HepG2 (cell line): ENCODE data around the gene BMPER. TPM values are rescaled to one million over a fixed set of nuclear protein-coding genes. Genes with fewer than 3 reads are reported as not detected.

ENCODE experiments used
- ATAC-seq: fragments of 200-7000 bp; cut with Tn5 transposase; 3 replicates; pipeline ENCODE4 v1.9.1; 2020; ENCODE audit warnings: mild to moderate bottlenecking, moderate library complexity
- BruUV-seq: library from RNA; stranded (reverse); fragments of 400-500 nt; replicated peaks from 2 replicates; lab custom pipeline; 2021; lab: Mats Ljungman, UMichigan
- CTCF ChIA-PET: fragments of 300-600 bp; formaldehyde crosslinking; extraction: SDS; loops from one replicate; lab custom pipeline; 2021; ENCODE audit warnings: low total read pairs, inconsistent platforms, low intra/inter-chr PET ratio; lab: Yijun Ruan, JAX
- POLR2A ChIA-PET: fragments of 350-600 bp; sonication (Branson Sonifier 250); formaldehyde crosslinking; loops from one replicate; lab custom pipeline; 2020; ENCODE audit warnings: antibody characterized with exemption, inconsistent platforms; lab: Yijun Ruan, JAX
- DNase-seq: peaks from one replicate; pipeline ENCODE4 v3.0.0-alpha.2; 2015; ENCODE audit warnings: low spot score
- FAIRE-seq: peaks from 3 replicates; lab custom pipeline; 2011; peaks lifted over from hg19 to GRCh38; lab: Jason Lieb, UNC
- H2AFZ ChIP-seq: one replicate; pipeline ENCODE4 v1.6.1; 2011; ENCODE audit warnings: low read length, inconsistent platforms
- H3K27ac ChIP-seq: fragments of 300-600 bp; 3 replicates; pipeline ENCODE4 v1.8.0; 2011; ENCODE audit warnings: mixed run types, mild to moderate bottlenecking, mixed read lengths, low read length, inconsistent platforms; ENCODE audit not compliant: insufficient read depth; ENCODE audit errors: extremely low read length
- H3K27me3 ChIP-seq, 2 experiments: fragments of 200-600 bp in 1 of 2; 2 replicates in 1 of 2; 3 replicates in 1 of 2; pipeline versions ENCODE4 v1.6.0 to v1.8.0; 2011; ENCODE audit warnings: low read length in 2 of 2, mild to moderate bottlenecking in 2 of 2, moderate library complexity in 2 of 2, inconsistent platforms in 1 of 2; ENCODE audit not compliant: insufficient read depth in 2 of 2, control insufficient read depth in 1 of 2
- H3K36me3 ChIP-seq, 2 experiments: fragments of 200-600 bp in 1 of 2; replicated peaks in 1 of 2; 2 replicates in 1 of 2; 3 replicates in 1 of 2; pipeline versions ENCODE4 v1.5.1 to v1.8.0; 2011; ENCODE audit warnings: low read length in 2 of 2, inconsistent platforms in 1 of 2; ENCODE audit not compliant: insufficient read depth in 2 of 2, control insufficient read depth in 1 of 2
- H3K4me1 ChIP-seq: 2 replicates; pipeline ENCODE4 v1.5.1; 2012; ENCODE audit warnings: low read length, inconsistent platforms; ENCODE audit not compliant: insufficient read depth
- H3K4me2 ChIP-seq: 2 replicates; pipeline ENCODE4 v1.6.0; 2011; ENCODE audit warnings: low read depth, low read length, inconsistent platforms
- H3K4me3 ChIP-seq, 3 experiments: fragments of 200-600 bp in 1 of 3; sonication (generic), shearing (Covaris generic) in 1 of 3; replicated peaks in 1 of 3; 2 replicates each; pipeline ENCODE4 v1.5.1; 2011 to 2016; ENCODE audit warnings: low read length in 3 of 3, inconsistent platforms in 2 of 3, low read depth in 2 of 3, mild to moderate bottlenecking in 2 of 3, control low read depth in 1 of 3, mixed read lengths in 1 of 3; ENCODE audit not compliant: insufficient read depth in 1 of 3
- H3K79me2 ChIP-seq: one replicate; pipeline ENCODE4 v1.6.1; 2011; ENCODE audit warnings: low read length, inconsistent platforms; ENCODE audit not compliant: insufficient read depth
- H3K9ac ChIP-seq: 2 replicates; pipeline ENCODE4 v1.6.0; 2011; ENCODE audit warnings: mild to moderate bottlenecking, low read depth, low read length, inconsistent platforms; ENCODE audit not compliant: insufficient read depth
- H3K9me3 ChIP-seq: 2 replicates; pipeline ENCODE4 v1.5.1; 2012; ENCODE audit warnings: mild to moderate bottlenecking, low read length
- H4K20me1 ChIP-seq: 2 replicates; pipeline ENCODE4 v1.6.0; 2011; ENCODE audit warnings: inconsistent platforms, mild to moderate bottlenecking, low read length, moderate library complexity; ENCODE audit not compliant: insufficient read depth
- CBFB ChIP-seq: sonication (generic); formaldehyde crosslinking; IDR thresholded peaks from 2 replicates; pipeline ENCODE4 v1.4.0; 2020; ENCODE audit warnings: missing genetic modification reagents
- CC2D1A ChIP-seq: sonication (generic); formaldehyde crosslinking; IDR thresholded peaks from 2 replicates; pipeline ENCODE4 v1.8.1; 2023; ENCODE audit warnings: mild to moderate bottlenecking, missing genetic modification reagents
- EHMT2 ChIP-seq: fragments of 200-600 bp; sonication (generic); IDR thresholded peaks from 2 replicates; pipeline ENCODE4 v1.7.0; 2017; ENCODE audit warnings: antibody characterized with exemption, low read depth, low read length, borderline replicate concordance
- HHEX ChIP-seq: IDR thresholded peaks from 2 replicates; pipeline ENCODE4 v1.6.1; 2016; ENCODE audit warnings: control low read depth
- MIXL1 ChIP-seq: IDR thresholded peaks from 2 replicates; pipeline ENCODE4 v1.6.1; 2016
- SMAD3 ChIP-seq: sonication (generic); formaldehyde crosslinking; IDR thresholded peaks from 2 replicates; pipeline ENCODE4 v1.4.0; 2020; ENCODE audit warnings: missing genetic modification reagents
- XRCC5 ChIP-seq: fragments of 200-400 bp; formaldehyde crosslinking; optimal IDR thresholded peaks from 2 replicates; pipeline ENCODE3; 2017; ENCODE audit warnings: mild to moderate bottlenecking, low read length
- ZNF354B ChIP-seq: sonication (generic); formaldehyde crosslinking; IDR thresholded peaks from 2 replicates; pipeline ENCODE4 v1.8.0; 2022; ENCODE audit warnings: mild to moderate bottlenecking, missing genetic modification reagents
- ZNF781 ChIP-seq: sonication (generic); formaldehyde crosslinking; IDR thresholded peaks from 2 replicates; pipeline ENCODE4 v1.5.1; 2020; ENCODE audit warnings: borderline replicate concordance, mild to moderate bottlenecking, missing genetic modification reagents; ENCODE audit errors: not compliant biosample characterization
- WGBS: methylation state at CpG from one replicate; pipeline ENCODE4 v1.1.6; 2017; ENCODE audit warnings: low lambda C conversion rate; 5-methylcytosine and 5-hydroxymethylcytosine counted together
- in situ Hi-C: cut with HindIII; loops from 2 replicates; pipeline ENCODE4 v1.10.0; 2017; ENCODE audit warnings: low pct_unique_long_range_greater_than_20kb; ENCODE audit not compliant: extremely low pct_ligation_motif_present
- intact Hi-C: fragments of 100-400 bp; cut with micrococcal nuclease; formaldehyde crosslinking; loops from one replicate; pipeline ENCODE4 v1.10.0; 2022; ENCODE audit not compliant: unreplicated experiment
- polyA plus RNA-seq, 8 experiments: library from polyadenylated mRNA; depleted of rRNA in 3 of 8; stranded (reverse) in 7 of 8; unstranded in 1 of 8; fragments of >200 nt; fragmentation: Illumina TruSeq in 4 of 8; extraction: Trizol in 4 of 8; gene quantifications; 2 replicates each; pipeline versions ENCODE4 v1.2.1 to v1.2.3, GENCODE V29; 2011 to 2016; ENCODE audit warnings: low read depth in 4 of 8, missing spikeins in 1 of 8, mixed read lengths in 1 of 8; ENCODE audit not compliant: insufficient read depth in 1 of 8
- total RNA-seq, 5 experiments: library from RNA; depleted of rRNA; stranded (reverse); fragments of >200 nt; fragmentation: Illumina TruSeq; extraction: Trizol; gene quantifications; 2 replicates each; pipeline ENCODE4 v1.2.3, GENCODE V29; 2016; ENCODE audit warnings: low read depth in 1 of 5
- TF ChIP-seq, protein P1 (sequence below): sonication (generic); formaldehyde crosslinking; IDR thresholded peaks from 2 replicates; pipeline ENCODE4 v1.4.0; 2020; ENCODE audit warnings: missing genetic modification reagents, borderline replicate concordance

Gene BMPER
- total and polyA plus RNA-seq, 2 of the 13 experiments (the other 11 are each of a cell fraction or from before 2014, with no cell fraction given) = not detected

DNA sequence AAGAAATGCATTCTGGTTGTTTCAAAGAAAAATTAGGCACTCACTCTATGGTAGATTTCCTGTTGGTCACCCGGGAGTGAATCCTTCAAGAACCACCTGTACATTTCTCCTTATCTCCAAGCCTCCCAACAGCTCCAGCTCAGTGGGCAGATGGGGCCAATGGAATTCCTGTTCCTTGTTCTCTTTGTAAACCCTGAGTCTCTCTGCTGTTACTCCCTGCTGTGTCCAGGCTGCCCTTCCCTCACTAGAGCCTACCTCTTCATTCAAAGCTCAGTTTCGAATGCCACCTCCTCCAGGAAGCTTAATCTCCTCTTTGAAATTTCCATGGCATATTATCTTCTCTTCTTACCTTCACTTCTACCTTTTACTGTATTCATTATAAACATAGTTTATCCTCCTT is 3.5 kb upstream of the BMPER start:
- H3K4me2 ChIP-seq = no peak overlapping the region
- H3K36me3 ChIP-seq = no peaks in the 10 kb centered on the region
- no peak overlapping the region for H3K4me3 ChIP-seq
- DNase-seq (no peak), FAIRE-seq (no peak), ATAC-seq (no peak)
- no peak overlapping the region for H2AFZ ChIP-seq
- no TSS peak for BruUV-seq
- H3K9me3 ChIP-seq = no peaks in the 10 kb centered on the region
- TF ChIP-seq CC2D1A (CRISPR knock-in tag) (no peak), SMAD3 (CRISPR knock-in tag) (no peak), XRCC5 (no peak), ZNF354B (CRISPR knock-in tag) (no peak), HHEX (CRISPR knock-in tag) (no peak), EHMT2 (no peak)
- 2% methylated on average over 2 of the region's 2 CpGs for WGBS
- peaks cover 12% of the 10 kb centered on the region for H3K4me1 ChIP-seq
- CTCF ChIA-PET = no interaction called here
- H3K27ac ChIP-seq = no peak overlapping the region
- in situ Hi-C loops (no loop called here), intact Hi-C loops (no loop called here)
- POLR2A ChIA-PET = no interaction called here
- H4K20me1 ChIP-seq = no peaks in the 10 kb centered on the region
- no peak overlapping the region for H3K9ac ChIP-seq
- H3K79me2 ChIP-seq = no peaks in the 10 kb centered on the region
- H3K27me3 ChIP-seq = peaks cover 3 to 30% of the 10 kb centered on the region in 2 experiments; a peak in 3 of 5 replicates

DNA sequence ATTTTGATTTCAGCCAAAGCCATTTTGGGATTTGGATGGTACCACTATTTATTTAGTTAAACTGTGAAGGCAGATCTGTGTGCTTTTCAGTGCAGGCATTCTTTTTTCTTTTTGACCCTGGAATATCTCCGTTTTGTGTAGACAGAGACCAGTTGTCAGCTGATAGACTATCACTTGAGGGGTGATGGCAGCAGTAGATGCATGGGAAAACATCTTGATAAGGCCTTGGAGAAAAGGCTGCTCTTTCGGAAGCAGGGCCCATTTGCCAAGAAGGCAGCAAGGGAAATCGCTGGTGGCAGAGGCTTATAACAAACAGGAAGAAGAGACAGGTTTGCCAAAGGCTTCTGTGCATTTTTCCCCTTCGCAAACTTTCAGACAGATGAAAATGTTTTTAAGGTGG is 2.6 kb upstream of the BMPER start:
- ChIA-PET CTCF (no interaction called here), POLR2A (no interaction called here)
- no peaks in the 10 kb centered on the region for H3K9me3 ChIP-seq
- H3K4me3 ChIP-seq = no peak overlapping the region
- WGBS = 44% methylated on average over 4 of the region's 4 CpGs
- ATAC-seq (no peak), DNase-seq (no peak), FAIRE-seq (no peak)
- no peak overlapping the region for H3K27ac ChIP-seq
- H3K27me3 ChIP-seq = peaks cover 3 to 30% of the 10 kb centered on the region in 2 experiments; a peak in 3 of 5 replicates
- intact Hi-C loops (no loop called here), in situ Hi-C loops (no loop called here)
- peaks cover 12% of the 10 kb centered on the region for H3K4me1 ChIP-seq
- H3K4me2 ChIP-seq = no peak overlapping the region
- no TSS peak for BruUV-seq
- no peaks in the 10 kb centered on the region for H4K20me1 ChIP-seq
- TF ChIP-seq CBFB (no peak), MIXL1 (CRISPR knock-in tag) (no peak), ZNF781 (CRISPR knock-in tag) (no peak)
- TF ChIP-seq, protein P1, sequence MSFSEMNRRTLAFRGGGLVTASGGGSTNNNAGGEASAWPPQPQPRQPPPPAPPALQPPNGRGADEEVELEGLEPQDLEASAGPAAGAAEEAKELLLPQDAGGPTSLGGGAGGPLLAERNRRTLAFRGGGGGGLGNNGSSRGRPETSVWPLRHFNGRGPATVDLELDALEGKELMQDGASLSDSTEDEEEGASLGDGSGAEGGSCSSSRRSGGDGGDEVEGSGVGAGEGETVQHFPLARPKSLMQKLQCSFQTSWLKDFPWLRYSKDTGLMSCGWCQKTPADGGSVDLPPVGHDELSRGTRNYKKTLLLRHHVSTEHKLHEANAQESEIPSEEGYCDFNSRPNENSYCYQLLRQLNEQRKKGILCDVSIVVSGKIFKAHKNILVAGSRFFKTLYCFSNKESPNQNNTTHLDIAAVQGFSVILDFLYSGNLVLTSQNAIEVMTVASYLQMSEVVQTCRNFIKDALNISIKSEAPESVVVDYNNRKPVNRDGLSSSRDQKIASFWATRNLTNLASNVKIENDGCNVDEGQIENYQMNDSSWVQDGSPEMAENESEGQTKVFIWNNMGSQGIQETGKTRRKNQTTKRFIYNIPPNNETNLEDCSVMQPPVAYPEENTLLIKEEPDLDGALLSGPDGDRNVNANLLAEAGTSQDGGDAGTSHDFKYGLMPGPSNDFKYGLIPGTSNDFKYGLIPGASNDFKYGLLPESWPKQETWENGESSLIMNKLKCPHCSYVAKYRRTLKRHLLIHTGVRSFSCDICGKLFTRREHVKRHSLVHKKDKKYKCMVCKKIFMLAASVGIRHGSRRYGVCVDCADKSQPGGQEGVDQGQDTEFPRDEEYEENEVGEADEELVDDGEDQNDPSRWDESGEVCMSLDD (CRISPR knock-in tag) = no peak
- no peak overlapping the region for H2AFZ ChIP-seq
- H3K36me3 ChIP-seq = no peaks in the 10 kb centered on the region
- no peak overlapping the region for H3K9ac ChIP-seq
- H3K79me2 ChIP-seq = no peaks in the 10 kb centered on the region
